GM12873 (cell line): ENCODE measurements around the gene ZNF234.

Source experiments
- TF ChIP-seq, protein P1 (sequence below): IDR thresholded peaks from 2 replicates; pipeline ENCODE4 v1.5.1; 2012; ENCODE audit warnings: low read depth, mild to moderate bottlenecking, moderate library complexity, low read length, control low read depth; ENCODE audit not compliant: insufficient read depth; ENCODE audit errors: missing control alignments

The ZNF234 gene

DNA sequence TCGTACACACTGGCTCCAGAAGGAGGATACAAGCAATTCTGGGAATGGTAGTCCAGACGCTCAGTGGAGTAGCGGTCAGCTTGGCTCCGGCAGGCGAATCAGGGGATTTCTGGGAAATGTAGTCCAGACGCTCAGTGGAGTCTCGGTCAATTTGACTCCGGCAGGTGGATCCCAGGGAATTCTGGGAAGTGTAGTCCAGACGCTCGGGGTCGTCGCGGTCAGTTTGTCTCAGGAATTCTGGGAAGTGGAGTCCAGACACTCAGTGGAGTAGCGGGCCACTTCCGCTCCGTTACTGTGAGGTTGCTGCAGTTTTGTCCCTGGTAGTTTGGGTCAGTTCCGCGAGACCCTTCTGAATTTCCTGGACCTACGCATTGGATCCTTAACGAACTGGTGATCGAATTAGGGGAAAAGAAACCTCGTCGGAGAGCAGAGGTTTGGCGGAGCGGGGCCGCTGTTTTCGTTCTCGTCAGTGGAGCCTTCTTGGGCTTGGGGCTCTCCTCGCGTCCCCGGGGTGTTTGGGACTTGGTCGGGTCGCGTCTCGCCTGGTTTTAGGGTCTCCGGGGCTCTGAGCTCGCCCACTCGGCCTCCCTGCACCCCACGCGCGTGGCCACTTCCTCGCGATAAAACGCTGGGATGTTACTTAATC lies 28.1 kb upstream of the ZNF234 start, which contains the start of gene ZNF225:
TSS of gene ZNF225 (plus strand) at position 262 of the 646 bp plus-strand sequence. CDS start 2,429 bp downstream, outside the sequence.
- TF ChIP-seq, protein P1, sequence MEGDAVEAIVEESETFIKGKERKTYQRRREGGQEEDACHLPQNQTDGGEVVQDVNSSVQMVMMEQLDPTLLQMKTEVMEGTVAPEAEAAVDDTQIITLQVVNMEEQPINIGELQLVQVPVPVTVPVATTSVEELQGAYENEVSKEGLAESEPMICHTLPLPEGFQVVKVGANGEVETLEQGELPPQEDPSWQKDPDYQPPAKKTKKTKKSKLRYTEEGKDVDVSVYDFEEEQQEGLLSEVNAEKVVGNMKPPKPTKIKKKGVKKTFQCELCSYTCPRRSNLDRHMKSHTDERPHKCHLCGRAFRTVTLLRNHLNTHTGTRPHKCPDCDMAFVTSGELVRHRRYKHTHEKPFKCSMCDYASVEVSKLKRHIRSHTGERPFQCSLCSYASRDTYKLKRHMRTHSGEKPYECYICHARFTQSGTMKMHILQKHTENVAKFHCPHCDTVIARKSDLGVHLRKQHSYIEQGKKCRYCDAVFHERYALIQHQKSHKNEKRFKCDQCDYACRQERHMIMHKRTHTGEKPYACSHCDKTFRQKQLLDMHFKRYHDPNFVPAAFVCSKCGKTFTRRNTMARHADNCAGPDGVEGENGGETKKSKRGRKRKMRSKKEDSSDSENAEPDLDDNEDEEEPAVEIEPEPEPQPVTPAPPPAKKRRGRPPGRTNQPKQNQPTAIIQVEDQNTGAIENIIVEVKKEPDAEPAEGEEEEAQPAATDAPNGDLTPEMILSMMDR, result no peak

DNA sequence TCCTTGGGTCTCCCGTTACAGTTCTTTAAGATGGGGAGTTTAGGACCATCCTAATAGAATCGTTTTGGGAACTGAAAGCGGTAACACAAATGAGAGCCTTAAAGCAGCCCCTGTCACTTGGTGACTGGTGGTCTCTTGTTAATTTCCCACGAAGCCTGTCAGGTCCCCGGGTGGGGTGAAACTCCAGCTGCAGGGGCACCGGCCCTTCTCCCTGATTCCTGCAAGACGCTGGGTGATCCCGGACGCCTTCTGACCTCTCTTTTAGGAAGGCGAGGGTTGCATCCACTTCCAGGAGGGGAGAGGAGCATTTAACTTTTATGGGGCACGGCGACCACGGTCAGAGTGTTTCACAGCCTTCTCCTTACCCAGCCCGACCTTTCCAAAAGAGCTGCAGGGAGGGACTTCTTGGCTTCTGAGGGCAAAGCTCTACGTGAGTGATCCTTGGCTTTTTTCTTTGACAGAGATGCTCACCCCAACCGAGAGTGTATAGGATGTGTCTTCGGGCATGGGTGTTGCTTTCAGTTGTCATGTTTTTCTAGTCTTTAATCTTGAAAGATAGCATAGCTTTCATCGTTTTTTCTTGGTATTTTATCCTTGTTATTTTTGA lies 27.5 kb upstream of the ZNF234 start:
- TF ChIP-seq, protein P1, result no peak

DNA sequence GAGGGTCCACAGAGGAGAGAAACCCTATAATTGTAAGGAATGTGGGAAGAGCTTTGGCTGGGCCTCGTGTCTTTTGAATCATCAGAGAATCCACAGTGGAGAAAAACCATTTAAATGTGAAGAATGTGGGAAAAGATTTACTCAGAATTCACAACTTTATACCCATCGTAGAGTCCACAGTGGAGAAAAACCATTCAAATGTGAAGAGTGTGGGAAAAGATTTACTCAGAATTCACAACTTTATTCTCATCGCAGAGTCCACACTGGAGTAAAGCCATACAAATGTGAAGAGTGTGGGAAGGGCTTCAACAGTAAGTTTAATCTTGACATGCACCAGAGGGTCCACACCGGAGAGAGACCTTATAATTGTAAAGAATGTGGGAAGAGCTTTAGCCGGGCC lies 9.4 kb upstream of the ZNF234 start:
- TF ChIP-seq, protein P1, result no peak

DNA sequence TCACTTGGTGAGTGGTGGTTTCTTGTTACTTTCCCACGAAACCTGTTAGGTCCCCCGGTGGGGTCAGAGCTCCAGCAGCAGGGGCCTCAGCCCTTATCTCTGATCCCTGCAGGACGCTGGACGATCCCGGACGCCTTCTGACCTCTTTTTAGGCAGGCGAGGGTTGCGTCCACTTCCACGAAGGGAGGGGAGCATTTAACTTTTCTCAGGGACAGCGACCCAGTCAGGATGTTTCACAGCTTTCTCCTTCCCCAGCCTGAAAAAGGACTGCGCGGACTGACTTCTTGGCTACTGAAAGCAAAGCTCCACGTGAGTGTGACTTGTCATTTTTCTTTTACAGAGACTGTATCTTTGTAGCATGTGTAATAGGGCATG lies 692 bp downstream of the ZNF234 start:
- TF ChIP-seq, protein P1, result no peak

DNA sequence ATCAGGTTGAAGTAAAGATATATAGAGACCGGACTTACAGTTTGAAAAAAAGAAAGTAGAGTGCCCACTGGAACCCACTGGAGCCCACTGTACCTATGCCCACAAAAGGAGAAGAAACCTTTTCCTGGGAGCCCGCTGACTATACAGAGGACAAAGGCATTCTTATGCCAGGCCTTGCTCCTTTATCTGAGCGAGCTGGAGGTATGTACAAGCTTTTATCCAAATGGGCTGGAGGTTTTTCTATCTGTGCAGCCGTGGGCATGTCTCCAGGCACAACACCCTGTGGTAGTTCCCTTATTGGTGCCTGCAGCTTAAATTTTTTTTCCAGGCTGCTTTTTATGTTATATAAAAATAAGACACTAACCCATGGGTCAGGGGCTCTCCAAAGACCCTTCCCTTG lies 8.4 kb downstream of the ZNF234 start:
- TF ChIP-seq, protein P1, result no peak

DNA sequence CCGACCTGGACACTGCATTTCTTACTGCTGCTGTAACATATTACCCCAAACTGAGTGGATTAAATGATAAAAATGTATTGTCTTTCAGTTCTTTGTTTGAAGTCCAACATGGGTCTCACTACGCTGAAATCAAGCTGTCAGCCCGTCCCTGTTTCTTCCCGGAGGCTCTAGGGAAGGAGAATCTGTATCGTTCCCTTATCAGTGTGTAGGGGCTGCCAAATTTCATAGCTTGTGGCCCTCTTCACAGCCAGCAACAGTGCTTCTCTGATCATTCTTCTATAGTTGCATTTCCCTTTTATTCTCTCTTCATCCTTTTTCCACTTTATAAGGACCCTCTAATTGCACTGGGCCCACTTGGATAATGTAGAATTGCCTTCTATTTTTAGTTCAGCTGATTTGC lies 10.1 kb downstream of the ZNF234 start:
- TF ChIP-seq, protein P1, result no peak

DNA sequence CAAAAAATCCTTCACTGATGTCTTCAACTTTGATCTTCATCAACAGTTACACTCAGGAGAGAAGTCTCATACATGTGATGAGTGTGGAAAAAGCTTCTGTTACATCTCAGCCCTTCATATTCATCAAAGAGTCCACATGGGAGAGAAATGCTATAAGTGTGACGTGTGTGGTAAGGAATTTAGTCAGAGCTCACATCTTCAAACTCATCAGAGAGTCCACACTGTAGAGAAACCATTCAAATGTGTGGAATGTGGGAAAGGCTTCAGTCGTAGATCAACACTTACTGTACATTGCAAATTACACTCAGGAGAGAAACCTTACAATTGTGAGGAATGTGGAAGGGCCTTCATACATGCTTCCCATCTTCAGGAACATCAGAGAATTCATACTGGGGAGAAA lies 15.1 kb downstream of the ZNF234 start:
- TF ChIP-seq, protein P1, result no peak
